H9 (cell line): Measurements from ENCODE around the gene C17orf113. TPM values are rescaled to one million over a fixed set of nuclear protein-coding genes. Genes with fewer than 3 reads are reported as not detected.

Source experiments
- DNase-seq: peaks from one replicate; pipeline ENCODE4 v3.0.0-alpha.2; 2017
- H2AFZ ChIP-seq: one replicate; pipeline ENCODE4 v1.6.1; 2013; ENCODE audit warnings: mild to moderate bottlenecking, low read length, control low read depth, moderate library complexity
- H2AK5ac ChIP-seq: 2 replicates; pipeline ENCODE4 v1.6.1; 2013; ENCODE audit warnings: low read length, control low read depth, mixed read lengths; ENCODE audit not compliant: insufficient read length
- H2BK120ac ChIP-seq: one replicate; pipeline ENCODE4 v1.6.1; 2013; ENCODE audit warnings: low read depth, mild to moderate bottlenecking, low read length, control low read depth, inconsistent platforms; ENCODE audit not compliant: poor library complexity, severe bottlenecking
- H2BK12ac ChIP-seq: 2 replicates; pipeline ENCODE4 v1.6.1; 2013; ENCODE audit warnings: low read length, control low read depth, mixed read lengths, low read depth; ENCODE audit not compliant: insufficient read length
- H2BK15ac ChIP-seq: 2 replicates; pipeline ENCODE4 v1.6.1; 2013; ENCODE audit warnings: low read depth, low read length, control low read depth
- H2BK20ac ChIP-seq: one replicate; pipeline ENCODE4 v1.6.1; 2013; ENCODE audit warnings: low read depth, mild to moderate bottlenecking, low read length, control low read depth, inconsistent platforms; ENCODE audit not compliant: poor library complexity, severe bottlenecking
- H2BK5ac ChIP-seq: 2 replicates; pipeline ENCODE4 v1.6.1; 2013; ENCODE audit warnings: low read length, control low read depth, mixed read lengths; ENCODE audit not compliant: insufficient read length
- H3K14ac ChIP-seq: 2 replicates; pipeline ENCODE4 v1.6.1; 2013; ENCODE audit warnings: low read length, control low read depth; ENCODE audit not compliant: insufficient read depth
- H3K18ac ChIP-seq: 2 replicates; pipeline ENCODE4 v1.6.1; 2013; ENCODE audit warnings: low read depth, mild to moderate bottlenecking, mixed read lengths, low read length, control low read depth; ENCODE audit not compliant: insufficient read length
- H3K23ac ChIP-seq: 2 replicates; pipeline ENCODE4 v1.6.1; 2013; ENCODE audit warnings: low read length, control low read depth, mixed read lengths, low read depth; ENCODE audit not compliant: insufficient read length
- H3K23me2 ChIP-seq: 2 replicates; pipeline ENCODE4 v1.6.1; 2013; ENCODE audit warnings: low read depth, mild to moderate bottlenecking, mixed read lengths, low read length, control low read depth; ENCODE audit not compliant: insufficient read length, poor library complexity, severe bottlenecking
- H3K27ac ChIP-seq: 2 replicates; pipeline ENCODE4 v1.5.1; 2013; ENCODE audit warnings: low read length, control low read depth, mixed read lengths, low read depth; ENCODE audit not compliant: insufficient read length
- H3K27me3 ChIP-seq: 2 replicates; pipeline ENCODE4 v1.6.1; 2013; ENCODE audit warnings: low read length, control low read depth, inconsistent platforms; ENCODE audit not compliant: insufficient read depth
- H3K4ac ChIP-seq: 2 replicates; pipeline ENCODE4 v1.6.1; 2013; ENCODE audit warnings: low read depth, mild to moderate bottlenecking, control low read depth, inconsistent platforms, low read length, moderate library complexity
- H3K4me1 ChIP-seq: 2 replicates; pipeline ENCODE4 v1.6.1; 2013; ENCODE audit warnings: low read length, control low read depth, inconsistent platforms; ENCODE audit not compliant: insufficient read depth
- H3K4me2 ChIP-seq: 2 replicates; pipeline ENCODE4 v1.6.1; 2013; ENCODE audit warnings: low read length, control low read depth, mixed read lengths; ENCODE audit not compliant: insufficient read length, insufficient read depth
- H3K56ac ChIP-seq: 2 replicates; pipeline ENCODE4 v1.6.1; 2013; ENCODE audit warnings: low read depth, mild to moderate bottlenecking, mixed read lengths, low read length, control low read depth; ENCODE audit not compliant: insufficient read length
- H3K79me1 ChIP-seq: 2 replicates; pipeline ENCODE4 v1.6.1; 2013; ENCODE audit warnings: low read depth, mild to moderate bottlenecking, moderate library complexity, low read length, control low read depth, inconsistent platforms; ENCODE audit not compliant: insufficient read depth, poor library complexity, severe bottlenecking
- H3K79me2 ChIP-seq: 2 replicates; pipeline ENCODE4 v1.6.1; 2013; ENCODE audit warnings: low read length, control low read depth, inconsistent platforms; ENCODE audit not compliant: insufficient read depth
- H3K9ac ChIP-seq: 2 replicates; pipeline ENCODE4 v1.6.1; 2013; ENCODE audit warnings: low read length, control low read depth, mixed read lengths; ENCODE audit not compliant: insufficient read length; ENCODE audit errors: extremely low read depth
- H3K9me3 ChIP-seq: one replicate; pipeline ENCODE4 v1.6.1; 2013; ENCODE audit warnings: low read depth, low read length, inconsistent platforms; ENCODE audit not compliant: control insufficient read depth
- H3T11ph ChIP-seq: one replicate; pipeline ENCODE4 v1.6.1; 2013; ENCODE audit warnings: mild to moderate bottlenecking, low read length, control low read depth, inconsistent platforms
- H4K20me1 ChIP-seq: one replicate; pipeline ENCODE4 v1.6.1; 2013; ENCODE audit not compliant: control insufficient read depth, insufficient read length, insufficient read depth
- H4K5ac ChIP-seq: 2 replicates; pipeline ENCODE4 v1.6.1; 2013; ENCODE audit warnings: low read depth, mild to moderate bottlenecking, mixed read lengths, low read length, control low read depth; ENCODE audit not compliant: insufficient read length
- H4K8ac ChIP-seq: replicated peaks from 2 replicates; pipeline ENCODE4 v1.6.1; 2013; ENCODE audit warnings: low read length, control low read depth, mixed read lengths, low read depth; ENCODE audit not compliant: insufficient read length
- H4K91ac ChIP-seq: 2 replicates; pipeline ENCODE4 v1.6.1; 2013; ENCODE audit warnings: low read depth, mild to moderate bottlenecking, moderate library complexity, mixed read lengths, low read length, control low read depth; ENCODE audit not compliant: insufficient read length
- H3K27ac Mint-ChIP-seq, 3 experiments: 2 replicates in 2 of 3; 3 replicates in 1 of 3; pipeline ENCODE4 v1.8.0; 2020 to 2021; ENCODE audit warnings: mixed read lengths in 3 of 3, mild to moderate bottlenecking in 1 of 3, moderate library complexity in 1 of 3
- H3K27me3 Mint-ChIP-seq: 2 replicates; pipeline ENCODE4 v1.8.0; 2021; ENCODE audit warnings: low read depth, mild to moderate bottlenecking, moderate library complexity, mixed read lengths
- H3K36me3 Mint-ChIP-seq, 3 experiments: 2 replicates in 2 of 3; 3 replicates in 1 of 3; pipeline ENCODE4 v1.8.0; 2020 to 2021; ENCODE audit warnings: low read depth in 3 of 3, mixed read lengths in 3 of 3; ENCODE audit not compliant: insufficient read depth in 1 of 3
- H3K4me1 Mint-ChIP-seq, 2 experiments: 2 replicates each; pipeline ENCODE4 v1.8.0; 2020; ENCODE audit warnings: mixed read lengths in 2 of 2
- H3K4me3 Mint-ChIP-seq, 2 experiments: 2 replicates in 1 of 2; 3 replicates in 1 of 2; pipeline ENCODE4 v1.8.0; 2020 to 2021; ENCODE audit warnings: mild to moderate bottlenecking in 2 of 2, mixed read lengths in 2 of 2, moderate library complexity in 1 of 2
- H3K9me3 Mint-ChIP-seq, 2 experiments: 2 replicates in 1 of 2; 3 replicates in 1 of 2; pipeline ENCODE4 v1.8.0; 2020; ENCODE audit warnings: mild to moderate bottlenecking in 2 of 2, mixed read lengths in 2 of 2, moderate library complexity in 1 of 2
- WGBS: extraction: QIAGEN DNeasy Blood & Tissue Kit; methylation state at CpG from one replicate; pipeline ENCODE4 v1.1.7; 2013; ENCODE audit warnings: missing lambda C conversion rate, low lambda C conversion rate, mixed read lengths; ENCODE audit not compliant: insufficient read length; ENCODE audit errors: extremely low coverage; 5-methylcytosine and 5-hydroxymethylcytosine counted together
- total RNA-seq: library from RNA; stranded (reverse); gene quantifications from 2 replicates; pipeline ENCODE4 v1.2.1, GENCODE V29; 2021
- TF ChIP-seq, protein P1 (sequence below): fragments of 200-600 bp; sonication (generic); conservative IDR thresholded peaks from 3 replicates; pipeline ENCODE4 v1.8.0; 2021; ENCODE audit warnings: antibody characterized with exemption, mild to moderate bottlenecking

The C17orf113 gene
- total RNA-seq, 1 experiment from 2014 or later: 1.0 TPM

- H3K9ac ChIP-seq: peak within 1 kb of the TSS; percentile 88
- peak within 1 kb of the TSS; percentile 43 for H4K5ac ChIP-seq
- H3K79me1 ChIP-seq: no peaks in the 10 kb centered on the region
- WGBS: no CpG with 5 or more reads among the region's 70 CpGs
- Mint-ChIP-seq H3K36me3 (peaks cover 6 to 26% (median 15%) of the 10 kb centered on the region in 3 experiments), H3K4me3 (peak within 1 kb of the TSS; percentile 97 to 99), H3K4me1 (peaks cover 46 to 55% of the 10 kb centered on the region in 2 experiments), H3K9me3 (no peaks in the 10 kb centered on the region), H3K27me3 (no peaks in the 10 kb centered on the region), H3K27ac (peak within 1 kb of the TSS; percentile 98 to 100 (median 100))
- H2AFZ ChIP-seq: no peak within 1 kb of the TSS
- H3K9me3 ChIP-seq: no peaks in the 10 kb centered on the region
- H3K4me1 ChIP-seq: peaks cover 8% of the 10 kb centered on the region; the same call in 1 of the 2 replicates
- H2BK20ac ChIP-seq: no peak within 1 kb of the TSS
- no peak within 1 kb of the TSS for H3K23ac ChIP-seq
- no peak within 1 kb of the TSS for H4K8ac ChIP-seq
- H2BK120ac ChIP-seq: peak within 1 kb of the TSS; percentile 7
- H3K56ac ChIP-seq: peak within 1 kb of the TSS; percentile 20
- peak within 1 kb of the TSS; percentile 94 for H3K14ac ChIP-seq
- H2BK12ac ChIP-seq: no peak within 1 kb of the TSS
- peak within 1 kb of the TSS; percentile 79 for H3K4me2 ChIP-seq
- DNase-seq: peak; percentile 96
- H3K23me2 ChIP-seq: peaks cover 14% of the 10 kb centered on the region
- peak within 1 kb of the TSS; percentile 24 for H3T11ph ChIP-seq
- peak within 1 kb of the TSS; percentile 61 for H3K27ac ChIP-seq
- H2BK5ac ChIP-seq: peak within 1 kb of the TSS; percentile 59
- H4K91ac ChIP-seq: no peak within 1 kb of the TSS
- TF ChIP-seq, protein P1, sequence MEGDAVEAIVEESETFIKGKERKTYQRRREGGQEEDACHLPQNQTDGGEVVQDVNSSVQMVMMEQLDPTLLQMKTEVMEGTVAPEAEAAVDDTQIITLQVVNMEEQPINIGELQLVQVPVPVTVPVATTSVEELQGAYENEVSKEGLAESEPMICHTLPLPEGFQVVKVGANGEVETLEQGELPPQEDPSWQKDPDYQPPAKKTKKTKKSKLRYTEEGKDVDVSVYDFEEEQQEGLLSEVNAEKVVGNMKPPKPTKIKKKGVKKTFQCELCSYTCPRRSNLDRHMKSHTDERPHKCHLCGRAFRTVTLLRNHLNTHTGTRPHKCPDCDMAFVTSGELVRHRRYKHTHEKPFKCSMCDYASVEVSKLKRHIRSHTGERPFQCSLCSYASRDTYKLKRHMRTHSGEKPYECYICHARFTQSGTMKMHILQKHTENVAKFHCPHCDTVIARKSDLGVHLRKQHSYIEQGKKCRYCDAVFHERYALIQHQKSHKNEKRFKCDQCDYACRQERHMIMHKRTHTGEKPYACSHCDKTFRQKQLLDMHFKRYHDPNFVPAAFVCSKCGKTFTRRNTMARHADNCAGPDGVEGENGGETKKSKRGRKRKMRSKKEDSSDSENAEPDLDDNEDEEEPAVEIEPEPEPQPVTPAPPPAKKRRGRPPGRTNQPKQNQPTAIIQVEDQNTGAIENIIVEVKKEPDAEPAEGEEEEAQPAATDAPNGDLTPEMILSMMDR: no peak
- H3K18ac ChIP-seq: peak within 1 kb of the TSS; percentile 96
- no peaks in the 10 kb centered on the region; the same call in 1 of the 2 replicates for H3K27me3 ChIP-seq
- peaks cover 24% of the 10 kb centered on the region; the same call in 1 of the 2 replicates for H3K79me2 ChIP-seq
- H2AK5ac ChIP-seq: peak within 1 kb of the TSS; percentile 21
- no peaks in the 10 kb centered on the region for H4K20me1 ChIP-seq
- H3K4ac ChIP-seq: peak within 1 kb of the TSS; percentile 1; the same call in 1 of the 2 replicates
- no peak within 1 kb of the TSS for H2BK15ac ChIP-seq
Observed at GRCh38 chr17:42016941-42017865, 33.2 kb downstream of the C17orf113 start, which contains the start of gene DNAJC7. Gene DNAJC7, minus strand, starts transcription at chr17:42017439. Its CDS starts 23 bp downstream, at chr17:42017416.
